Smooth muscle cell (in vitro differentiated cells): ENCODE measurements around the gene ITM2C. TPM values are rescaled to one million over a fixed set of nuclear protein-coding genes. Genes with fewer than 3 reads are reported as not detected.

Experiments used
- DNase-seq: peaks from one replicate; lab custom pipeline; 2025; ENCODE audit not compliant: unreplicated experiment; lab: John Stamatoyannopoulos, UW
- H2AFZ ChIP-seq: fragments of 200-600 bp; sonication (generic); 2 replicates; pipeline ENCODE4 v1.6.0; 2016; ENCODE audit warnings: antibody characterized with exemption, low read depth, mild to moderate bottlenecking
- H3F3A ChIP-seq: fragments of 200-600 bp; sonication (generic); 2 replicates; pipeline ENCODE4 v1.6.0; 2017; ENCODE audit warnings: antibody characterized with exemption, low read depth
- H3K27ac ChIP-seq: fragments of 200-600 bp; sonication (generic); 2 replicates; pipeline ENCODE4 v1.5.1; 2016; ENCODE audit warnings: low read depth, mild to moderate bottlenecking
- H3K27me3 ChIP-seq: fragments of 200-600 bp; sonication (generic); 2 replicates; pipeline ENCODE4 v1.6.1; 2016; ENCODE audit warnings: low read depth, mild to moderate bottlenecking
- H3K36me3 ChIP-seq: fragments of 200-600 bp; sonication (generic); 2 replicates; pipeline ENCODE4 v1.5.1; 2016; ENCODE audit warnings: low read depth
- H3K4me1 ChIP-seq: fragments of 200-600 bp; sonication (generic); 2 replicates; pipeline ENCODE4 v1.5.1; 2016; ENCODE audit warnings: low read depth
- H3K4me2 ChIP-seq: fragments of 200-600 bp; sonication (generic); 2 replicates; pipeline ENCODE4 v1.6.0; 2016; ENCODE audit warnings: mild to moderate bottlenecking
- H3K4me3 ChIP-seq: fragments of 200-600 bp; sonication (generic); 2 replicates; pipeline ENCODE4 v1.5.1; 2016; ENCODE audit warnings: mild to moderate bottlenecking
- H3K79me2 ChIP-seq: fragments of 200-600 bp; sonication (generic); 2 replicates; pipeline ENCODE4 v1.6.0; 2016; ENCODE audit warnings: low read depth, mild to moderate bottlenecking
- H3K9ac ChIP-seq: fragments of 200-600 bp; sonication (generic); 2 replicates; pipeline ENCODE4 v1.6.0; 2016; ENCODE audit warnings: low read depth
- H3K9me3 ChIP-seq: fragments of 200-600 bp; sonication (generic); replicated peaks from 2 replicates; pipeline ENCODE4 v1.5.1; 2016; ENCODE audit warnings: low read depth
- H4K20me1 ChIP-seq: fragments of 200-600 bp; sonication (generic); 2 replicates; pipeline ENCODE4 v1.6.0; 2016; ENCODE audit warnings: low read depth
- CTCF ChIP-seq: fragments of 200-600 bp; sonication (generic); IDR thresholded peaks from 2 replicates; pipeline ENCODE4 v1.5.1; 2017; ENCODE audit warnings: borderline replicate concordance, mild to moderate bottlenecking, antibody characterized with exemption; ENCODE audit not compliant: insufficient read depth, poor library complexity, severe bottlenecking
- WGBS: methylation state at CpG from one replicate; pipeline ENCODE4 v1.1.7; 2016; ENCODE audit warnings: low lambda C conversion rate; 5-methylcytosine and 5-hydroxymethylcytosine counted together
- polyA plus RNA-seq: library from polyadenylated mRNA; unstranded; fragments of >200 nt; fragmentation: Nextera tagmentation; extraction: Ambion mirVana; gene quantifications from 2 replicates; pipeline ENCODE4 v1.2.1, GENCODE V29; 2016
- total RNA-seq: library from RNA; depleted of rRNA; stranded (reverse); fragments of >200 nt; gene quantifications from 2 replicates; pipeline ENCODE4 v1.2.3, GENCODE V29; 2014

The ITM2C gene
- total and polyA plus RNA-seq, 2 experiments from 2014 or later = 344 to 600 TPM

- Histone ChIP-seq H3K36me3 (no peaks in the 10 kb centered on the region), H3K4me3 (no peak overlapping the region), H3F3A (no peaks in the 10 kb centered on the region), H3K79me2 (peaks cover 7% of the 10 kb centered on the region), H3K4me1 (no peaks in the 10 kb centered on the region), H4K20me1 (peaks cover 31% of the 10 kb centered on the region), H3K27me3 (no peaks in the 10 kb centered on the region), H3K27ac (no peak overlapping the region), H3K9ac (no peak overlapping the region), H3K4me2 (no peak overlapping the region), H3K9me3 (no peaks in the 10 kb centered on the region), H2AFZ (no peak overlapping the region)
- no peak for DNase-seq
- WGBS = 91% methylated on average over 10 of the region's 10 CpGs
- TF ChIP-seq CTCF = no peak
Measured at GRCh38 chr2:230878599-230879188, 14.0 kb downstream of the ITM2C start.

DNA sequence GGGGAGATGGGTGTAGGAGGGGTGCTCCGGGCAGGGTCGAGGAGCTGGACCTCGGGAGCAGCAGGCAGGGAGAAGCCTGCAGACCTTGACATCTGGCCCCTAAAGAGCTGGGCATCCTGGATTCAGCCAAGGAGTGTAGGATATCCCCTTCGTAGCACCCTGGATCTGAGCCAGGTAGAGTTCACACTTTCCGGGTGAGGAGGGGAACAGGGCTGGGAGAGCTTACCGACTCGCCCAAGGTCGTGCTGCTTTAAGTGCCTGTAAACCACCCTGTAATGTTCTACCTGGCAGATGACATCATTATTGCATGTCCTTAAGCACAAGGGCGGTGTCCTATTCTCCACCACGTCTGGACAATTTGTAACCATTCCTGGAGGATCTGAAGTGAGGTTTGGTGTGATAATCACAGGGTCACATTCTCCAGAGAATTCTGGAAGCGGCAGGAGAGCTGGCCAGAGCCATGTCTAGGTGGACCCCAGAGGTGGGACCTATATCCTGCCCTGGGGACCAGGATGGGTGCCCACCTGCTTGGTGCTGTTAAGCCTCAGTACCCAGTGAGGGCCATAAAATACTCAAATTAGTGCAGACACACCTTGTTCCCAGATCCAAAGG is 14.6 kb downstream of the ITM2C start:
- DNase-seq = no peak
- Histone ChIP-seq H3K4me3 (no peak overlapping the region), H3K36me3 (no peaks in the 10 kb centered on the region), H3K9me3 (no peaks in the 10 kb centered on the region), H3K4me1 (no peaks in the 10 kb centered on the region), H3F3A (no peaks in the 10 kb centered on the region), H3K4me2 (no peak overlapping the region), H3K27ac (no peak overlapping the region), H3K79me2 (peaks cover under 1% of the 10 kb centered on the region), H4K20me1 (peaks cover 24% of the 10 kb centered on the region), H3K9ac (no peak overlapping the region), H2AFZ (no peak overlapping the region), H3K27me3 (no peaks in the 10 kb centered on the region)
- 86% methylated on average over 11 of the region's 11 CpGs for WGBS
- no peak for TF ChIP-seq CTCF

DNA sequence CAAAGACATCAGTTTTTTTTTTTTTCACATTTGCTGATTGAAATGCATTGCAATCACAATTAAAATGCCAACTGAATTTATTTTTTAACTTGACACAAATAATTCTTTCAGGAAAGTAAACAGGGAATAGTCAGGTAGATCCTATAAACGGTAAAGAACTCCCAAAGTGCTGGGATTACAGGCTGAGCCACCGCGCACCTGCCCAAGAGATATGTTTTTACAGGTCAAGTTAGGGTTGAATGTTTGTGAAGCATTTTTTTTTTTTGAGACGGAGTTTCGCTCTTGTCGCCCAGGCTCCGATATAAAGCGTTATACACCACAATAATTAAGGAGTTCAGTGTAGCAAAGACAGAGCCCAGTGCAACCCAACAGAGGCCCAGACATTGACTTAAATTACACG is 15.1 kb downstream of the ITM2C start:
- no peaks in the 10 kb centered on the region for H3K79me2 ChIP-seq
- 86% methylated on average over 9 of the region's 9 CpGs for WGBS
- no peak overlapping the region for H3K9ac ChIP-seq
- no peaks in the 10 kb centered on the region for H3K27me3 ChIP-seq
- H3K4me3 ChIP-seq = no peak overlapping the region
- no peak overlapping the region for H3K27ac ChIP-seq
- H3F3A ChIP-seq = no peaks in the 10 kb centered on the region
- TF ChIP-seq CTCF = no peak
- no peak for DNase-seq
- no peak overlapping the region for H3K4me2 ChIP-seq
- no peak overlapping the region for H2AFZ ChIP-seq
- H4K20me1 ChIP-seq = peaks cover 19% of the 10 kb centered on the region
- no peaks in the 10 kb centered on the region for H3K4me1 ChIP-seq
- H3K9me3 ChIP-seq = no peaks in the 10 kb centered on the region
- H3K36me3 ChIP-seq = no peaks in the 10 kb centered on the region

DNA sequence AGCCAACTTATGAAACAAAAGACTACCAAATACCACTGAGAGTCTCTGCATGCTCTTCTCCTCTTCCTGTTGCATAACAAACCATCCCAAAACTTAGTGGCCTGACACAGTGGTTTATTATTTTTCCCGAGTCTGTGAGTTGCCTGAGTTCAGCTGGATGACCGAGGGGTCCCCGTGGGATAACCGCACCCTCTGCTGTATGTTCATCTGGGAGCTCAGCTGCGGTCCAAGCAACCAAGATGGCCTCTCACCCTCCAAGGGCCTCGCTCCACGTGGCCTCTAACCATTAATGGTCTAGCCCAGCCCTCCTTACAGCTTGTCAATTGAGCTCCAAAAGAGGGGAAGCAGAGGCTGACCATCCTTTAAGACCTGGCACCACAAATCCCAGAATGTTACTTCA is 17.1 kb downstream of the ITM2C start:
- Histone ChIP-seq H3K27ac (no peak overlapping the region), H2AFZ (no peak overlapping the region), H3F3A (no peaks in the 10 kb centered on the region), H3K9ac (no peak overlapping the region), H3K4me3 (no peak overlapping the region), H3K4me1 (peaks cover 3% of the 10 kb centered on the region), H3K27me3 (no peaks in the 10 kb centered on the region), H3K79me2 (no peaks in the 10 kb centered on the region), H3K9me3 (no peaks in the 10 kb centered on the region), H3K4me2 (no peak overlapping the region), H4K20me1 (peaks cover 8% of the 10 kb centered on the region), H3K36me3 (no peaks in the 10 kb centered on the region)
- no peak for TF ChIP-seq CTCF
- WGBS = 93% methylated on average over 7 of the region's 7 CpGs
- DNase-seq = no peak
